NCI-H526 (cell line): ENCODE measurements around the gene KIF25.

Source experiments
- DNase-seq, 2 experiments: peaks; one replicate each; lab custom pipeline; 2025; lab: John Stamatoyannopoulos, UW

The KIF25 gene, protein sequence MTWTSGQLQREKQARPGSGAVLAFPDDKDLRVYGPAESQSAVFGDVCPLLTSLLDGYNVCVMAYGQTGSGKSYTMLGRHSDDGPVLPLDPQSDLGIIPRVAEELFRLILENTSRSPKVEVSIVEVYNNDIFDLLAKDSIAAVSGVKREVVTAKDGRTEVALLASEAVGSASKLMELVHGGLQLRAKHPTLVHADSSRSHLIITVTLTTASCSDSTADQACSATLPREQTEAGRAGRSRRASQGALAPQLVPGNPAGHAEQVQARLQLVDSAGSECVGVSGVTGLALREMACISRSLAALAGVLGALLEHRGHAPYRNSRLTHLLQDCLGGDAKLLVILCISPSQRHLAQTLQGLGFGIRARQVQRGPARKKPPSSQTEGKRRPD

DNA sequence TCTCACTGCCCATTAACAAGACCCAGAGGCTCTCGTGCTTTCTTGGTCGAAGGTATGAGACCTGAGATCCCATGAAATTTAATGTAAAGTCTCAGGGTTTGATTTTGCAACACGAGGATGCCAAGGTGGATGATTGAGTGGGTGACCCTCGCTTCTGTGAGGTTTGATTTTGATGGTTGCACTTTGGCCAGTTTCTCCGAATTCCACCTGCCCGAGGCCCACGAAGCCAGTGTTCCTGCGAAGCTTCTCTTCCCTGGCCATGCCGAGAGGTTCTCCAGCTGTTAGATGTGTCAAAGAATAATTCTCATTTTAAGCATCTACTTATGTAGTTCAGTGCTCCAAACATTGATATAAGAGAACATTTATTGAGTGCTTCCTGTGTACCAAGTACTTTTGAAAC is at the start of gene KIF25:
TSS of gene KIF25 (plus strand) at position 30 of the 400 bp plus-strand sequence. CDS start 31,915 bp downstream, outside the sequence.
- DNase-seq = peak in 1 of 2 experiments; percentile 22

DNA sequence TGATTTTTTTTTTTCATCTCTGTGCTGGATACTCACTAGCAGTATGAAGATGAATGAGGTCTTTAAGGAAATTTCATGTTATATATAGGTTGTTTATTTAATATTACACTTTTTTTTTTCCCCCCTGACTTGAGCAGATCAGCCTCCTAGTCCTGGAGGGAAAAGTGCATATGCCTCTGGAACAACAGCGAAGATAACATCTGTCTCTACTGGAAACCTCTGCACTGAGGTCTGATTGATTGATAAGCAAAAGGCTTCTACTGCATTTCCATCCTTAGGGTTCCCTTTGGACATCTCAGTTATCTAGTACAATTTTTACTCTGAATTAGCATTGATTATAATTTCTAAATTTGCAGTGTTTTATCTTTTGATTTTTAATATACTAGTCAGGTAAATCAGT is 49.8 kb upstream of the KIF25 start:
- no peak for DNase-seq

DNA sequence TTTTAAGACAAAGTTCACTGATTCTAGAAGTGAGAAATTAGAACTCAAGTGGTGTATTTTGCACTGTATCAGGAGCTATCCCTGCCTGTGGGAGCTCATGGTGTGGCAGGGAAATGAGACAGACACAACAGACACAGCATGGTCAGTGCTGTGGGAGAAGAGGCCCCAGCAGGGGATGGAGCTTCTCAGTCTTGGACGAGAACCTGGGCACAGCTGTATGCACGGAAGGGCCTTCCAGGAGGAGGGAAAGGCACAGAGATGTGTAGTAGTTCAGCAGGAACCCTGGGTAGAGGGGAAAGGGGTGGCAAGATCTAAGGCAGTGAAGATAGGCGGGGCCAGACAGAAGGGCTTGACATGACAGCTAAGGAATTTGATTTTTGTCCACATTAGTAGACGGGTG is 48.8 kb upstream of the KIF25 start:
- DNase-seq = no peak

DNA sequence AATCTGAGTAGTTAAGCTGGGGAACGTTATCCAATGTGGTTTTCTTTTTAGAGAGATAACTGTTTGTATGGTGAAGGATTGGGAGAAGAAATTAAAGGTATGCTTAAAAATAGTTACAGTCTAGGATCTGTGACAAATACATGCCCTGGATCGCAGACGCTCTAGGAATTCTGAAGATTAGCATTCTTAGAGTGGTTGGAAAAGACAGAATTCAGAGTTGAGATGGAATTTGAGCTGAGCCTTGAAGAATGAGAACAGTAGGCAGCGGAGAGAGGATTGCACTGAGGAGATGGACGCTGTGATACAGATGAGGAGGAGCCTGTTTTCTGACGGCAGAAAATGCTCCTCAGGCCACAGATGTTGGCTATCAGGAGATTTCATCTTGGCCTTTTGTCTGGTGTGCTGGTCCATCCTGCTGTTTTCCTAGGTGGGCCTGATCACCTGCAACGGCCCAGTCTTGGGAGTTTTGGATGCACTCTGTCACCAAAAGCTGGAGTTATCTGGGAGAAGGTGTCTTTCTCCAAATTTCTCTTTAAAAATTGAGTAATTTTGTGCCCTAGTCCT is 48.3 kb upstream of the KIF25 start:
- no peak for DNase-seq

DNA sequence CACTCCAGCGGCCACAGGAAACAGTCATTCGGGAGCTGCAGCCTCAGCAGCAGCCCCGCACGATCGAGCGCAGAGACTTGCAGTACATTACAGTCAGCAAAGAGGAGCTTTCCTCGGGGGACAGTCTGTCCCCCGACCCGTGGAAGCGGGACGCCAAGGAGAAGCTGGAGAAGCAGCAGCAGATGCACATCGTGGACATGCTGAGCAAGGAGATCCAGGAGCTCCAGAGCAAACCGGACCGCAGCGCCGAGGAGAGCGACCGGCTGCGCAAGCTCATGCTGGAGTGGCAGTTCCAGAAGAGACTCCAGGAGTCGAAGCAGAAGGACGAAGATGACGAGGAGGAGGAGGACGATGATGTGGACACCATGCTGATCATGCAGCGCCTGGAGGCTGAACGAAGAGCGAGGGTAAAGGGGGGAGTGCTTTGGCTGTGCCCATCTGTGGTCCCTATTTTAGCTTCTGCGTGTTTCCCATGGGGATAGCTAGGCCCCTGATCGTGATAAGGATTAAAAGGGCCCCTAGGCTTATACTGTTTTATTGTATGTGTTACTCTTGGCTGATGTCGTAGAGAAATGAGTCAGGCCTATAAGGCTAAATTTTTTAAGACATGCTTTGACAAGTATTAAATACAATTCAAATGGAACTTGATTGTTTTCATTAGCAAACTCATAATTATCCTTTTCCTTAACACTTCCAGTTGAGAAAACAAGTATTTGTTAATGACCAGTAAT is 45.5 kb upstream of the KIF25 start:
- no peak for DNase-seq

DNA sequence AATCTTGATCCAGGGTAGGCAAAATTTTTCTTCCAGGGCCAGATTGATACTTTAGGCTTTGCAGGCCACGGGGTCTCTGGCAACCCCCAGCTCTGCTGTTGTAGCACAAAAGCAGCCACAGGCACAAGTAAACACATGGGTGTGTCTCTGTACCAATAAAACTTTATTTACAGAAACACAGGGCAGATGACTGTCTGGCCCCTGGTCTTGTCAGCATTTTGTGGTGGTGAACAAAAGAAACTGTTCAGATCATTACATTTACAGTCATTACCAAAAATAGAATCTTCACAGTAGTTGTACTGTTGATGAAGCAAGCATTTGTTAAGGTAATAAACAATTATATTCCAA is 45.0 kb upstream of the KIF25 start:
- DNase-seq = no peak

DNA sequence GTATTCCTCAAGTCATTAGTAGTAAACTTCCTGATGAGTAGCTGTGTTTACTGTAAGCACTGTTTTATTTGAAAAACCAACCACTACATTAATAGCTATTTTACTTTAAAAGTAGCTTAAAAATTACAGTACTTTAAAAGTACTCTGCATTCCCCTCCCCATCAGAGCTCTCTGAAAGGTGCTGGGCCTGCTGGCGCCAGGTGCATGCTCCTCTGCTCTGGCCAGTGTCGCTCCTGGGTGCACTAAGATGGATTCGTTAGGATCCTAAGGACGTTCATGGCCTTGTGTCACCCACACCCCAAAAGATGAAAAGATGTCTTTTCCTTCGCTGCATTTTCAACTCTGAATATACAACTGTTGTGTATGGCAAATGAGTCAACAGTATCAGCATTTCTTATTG is 43.9 kb upstream of the KIF25 start:
- no peak for DNase-seq

DNA sequence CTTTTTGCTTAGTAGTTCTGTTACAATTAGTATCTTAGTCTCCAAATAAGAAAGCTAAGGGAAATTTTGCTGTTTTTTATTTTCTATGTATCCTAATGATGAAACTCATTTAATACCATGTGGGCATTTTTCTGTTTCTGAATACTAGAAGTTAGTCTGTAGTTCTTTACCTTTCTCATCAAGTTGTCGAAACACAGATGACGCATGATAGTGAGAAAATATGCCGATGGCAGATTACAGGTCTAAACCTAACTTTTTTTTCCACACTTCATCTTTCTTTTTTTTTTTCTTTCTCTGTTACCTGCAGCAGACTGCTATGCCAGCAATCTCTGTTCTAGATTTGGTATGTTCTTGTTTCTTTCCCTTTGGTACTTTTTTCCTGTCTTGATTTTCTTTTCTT is 43.3 kb upstream of the KIF25 start:
- DNase-seq = no peak

DNA sequence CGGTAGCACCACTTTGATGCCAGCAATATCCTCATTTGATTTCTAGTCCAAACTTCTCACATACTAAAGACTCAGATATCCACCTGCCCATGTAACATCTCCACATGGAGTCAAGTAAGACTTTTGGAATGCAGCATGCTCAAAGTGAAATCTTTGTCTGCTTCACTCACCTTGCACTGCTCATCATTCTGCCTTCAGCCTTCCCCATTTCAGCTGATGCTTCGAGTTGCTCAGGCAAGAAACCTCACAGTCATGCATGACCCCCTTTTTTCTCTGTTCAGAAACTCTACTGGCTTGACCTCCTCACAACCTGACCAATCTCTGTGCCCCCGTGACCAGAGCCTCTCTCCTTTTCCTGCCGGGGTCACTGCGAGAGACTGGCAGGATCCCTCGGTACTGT is 41.0 kb upstream of the KIF25 start:
- no peak for DNase-seq

DNA sequence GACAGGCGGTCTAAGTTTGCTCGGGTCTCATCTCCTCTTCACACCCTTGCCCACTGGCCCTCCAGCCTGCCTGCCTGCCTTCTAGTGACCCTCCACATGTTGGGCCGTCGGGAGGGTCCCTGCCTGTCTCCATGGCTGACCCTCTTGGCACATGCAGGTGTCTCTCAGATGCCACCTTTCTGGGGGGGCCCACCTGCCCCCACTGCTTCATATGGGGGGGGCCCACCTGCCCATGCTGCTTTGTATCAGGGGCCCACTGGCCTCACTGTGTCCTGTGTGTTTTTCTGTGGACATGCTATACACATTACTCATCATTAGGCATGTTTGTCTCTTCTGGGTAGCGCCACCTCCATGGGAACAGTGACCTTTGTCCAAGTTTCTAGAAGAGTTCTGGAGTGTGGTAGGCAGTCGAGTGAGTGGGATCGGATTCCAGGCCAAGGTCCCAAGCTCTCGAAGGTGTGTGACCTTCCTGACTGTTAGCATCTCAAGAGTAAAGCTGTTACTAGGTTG is 40.4 kb upstream of the KIF25 start:
- DNase-seq = no peak

DNA sequence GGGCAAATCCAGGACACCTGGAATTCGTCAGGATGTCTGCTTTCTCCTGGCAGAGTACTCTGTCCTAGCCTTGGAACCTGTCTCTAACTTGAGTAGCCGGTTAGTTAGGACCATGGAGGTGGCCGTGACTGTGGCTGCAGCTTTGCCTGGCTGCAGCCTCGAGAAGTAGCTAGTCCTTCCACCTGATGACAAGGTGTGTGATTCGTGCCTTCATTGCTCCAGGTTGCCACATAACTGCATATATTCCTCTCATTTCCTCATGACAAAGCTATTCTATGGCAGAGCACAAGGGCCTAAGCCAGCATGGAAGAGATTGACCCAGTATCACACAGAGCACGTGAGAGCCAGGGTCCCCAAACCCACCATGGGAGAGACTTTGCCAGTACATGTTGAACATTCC is 39.8 kb upstream of the KIF25 start:
- DNase-seq = no peak

DNA sequence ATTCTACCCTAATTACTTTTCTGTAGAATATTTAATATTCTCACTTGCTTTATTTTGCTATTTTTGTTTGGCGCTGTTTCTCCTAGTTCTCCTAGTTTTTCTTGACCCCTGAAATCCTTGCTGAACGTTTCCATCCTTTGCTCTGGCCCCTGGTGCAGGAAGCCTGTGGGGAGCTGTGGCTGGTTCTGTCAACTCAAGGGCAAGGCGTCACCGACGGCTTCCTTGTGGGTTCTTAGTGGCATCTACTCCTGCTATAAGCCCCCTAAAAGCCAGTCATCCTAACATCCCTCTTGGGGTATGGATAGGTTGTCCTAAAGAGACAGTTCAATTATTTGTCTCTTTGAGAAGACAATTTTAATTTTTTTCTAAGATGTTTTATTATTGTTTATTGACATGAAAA is 36.9 kb upstream of the KIF25 start:
- no peak for DNase-seq

DNA sequence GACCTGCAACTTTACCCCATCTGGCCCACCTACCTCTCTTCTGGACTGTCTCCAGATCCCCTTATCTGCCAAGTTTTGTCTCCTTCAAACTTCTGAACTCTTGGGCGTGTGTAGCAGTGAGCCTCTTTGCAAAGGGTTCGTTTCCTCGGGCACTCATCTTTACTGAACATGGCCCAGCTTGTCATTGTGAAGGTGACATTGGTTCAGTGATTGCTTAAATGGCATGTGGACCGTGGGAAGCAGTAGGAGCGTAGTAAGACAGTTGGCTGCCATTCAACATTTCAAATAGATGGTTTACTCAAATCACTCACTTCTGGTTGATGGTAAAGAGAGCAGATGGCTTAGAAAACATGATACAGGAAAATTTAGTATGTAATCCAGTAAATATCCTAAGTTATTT is 34.8 kb upstream of the KIF25 start:
- no peak for DNase-seq

DNA sequence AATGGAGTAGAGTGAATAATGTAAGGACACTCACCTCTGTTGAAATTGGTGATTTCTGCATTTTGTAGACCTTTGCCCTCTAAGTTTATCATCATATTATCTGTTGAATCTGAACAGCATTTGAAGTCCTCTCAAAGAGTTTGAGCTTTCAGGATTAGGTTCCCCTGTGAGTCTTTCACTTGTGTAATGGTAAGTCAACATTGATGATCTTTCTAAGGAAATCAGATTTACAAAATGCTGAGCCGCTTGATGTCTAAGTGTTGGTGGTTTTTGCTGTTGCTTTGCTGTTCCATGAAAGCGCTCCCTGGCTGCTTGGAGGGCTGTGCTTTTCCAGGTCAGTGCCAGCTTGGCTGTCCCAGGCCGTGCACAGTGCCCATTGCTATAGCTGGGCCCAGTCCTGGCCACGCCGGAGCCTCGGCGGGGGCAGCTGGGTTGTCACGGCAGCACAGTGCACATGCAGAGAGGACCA is 33.8 kb upstream of the KIF25 start:
- no peak for DNase-seq

DNA sequence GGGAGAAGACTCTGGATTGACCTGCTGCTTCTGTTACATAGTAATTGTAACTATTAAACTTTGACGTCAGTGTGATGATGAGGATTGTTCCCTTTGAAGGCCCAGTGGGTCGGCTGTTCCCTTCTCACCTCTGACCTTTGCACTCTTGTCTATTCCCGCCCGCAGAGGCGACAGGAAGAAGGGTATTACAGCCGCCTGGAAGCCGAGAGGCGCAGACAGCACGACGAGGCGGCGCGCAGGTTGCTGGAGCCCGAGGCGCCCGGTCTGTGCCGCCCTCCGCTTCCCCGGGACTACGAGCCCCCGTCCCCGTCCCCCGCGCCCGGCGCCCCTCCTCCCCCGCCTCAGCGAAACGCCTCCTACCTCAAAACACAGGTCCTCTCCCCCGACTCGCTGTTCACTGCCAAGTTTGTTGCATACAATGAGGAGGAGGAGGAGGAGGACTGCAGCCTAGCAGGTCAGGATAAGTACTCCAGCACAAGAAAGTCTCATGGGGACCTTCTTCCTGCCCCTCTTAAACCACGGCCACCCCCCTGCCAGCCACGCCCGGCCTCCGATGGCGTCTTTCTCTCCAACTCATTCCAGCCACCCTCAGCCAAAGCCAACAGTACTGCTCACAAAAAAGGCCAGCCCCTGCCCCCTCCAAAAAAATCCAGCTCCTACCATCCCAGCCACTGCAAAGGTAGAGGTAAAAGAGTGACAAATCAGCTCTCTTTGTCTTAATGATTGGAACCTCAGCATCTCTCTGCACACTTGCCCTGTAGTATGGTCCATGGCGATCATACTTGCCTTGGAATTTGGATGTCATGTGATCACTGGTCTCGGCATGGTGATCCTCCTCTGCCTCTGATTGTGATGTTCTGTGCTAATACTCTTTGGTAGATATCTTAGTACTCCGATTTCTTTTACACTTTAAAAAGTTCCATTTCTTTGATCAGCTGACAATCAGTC is 31.6 kb upstream of the KIF25 start:
- peak in 1 of 2 experiments; percentile 20 for DNase-seq

DNA sequence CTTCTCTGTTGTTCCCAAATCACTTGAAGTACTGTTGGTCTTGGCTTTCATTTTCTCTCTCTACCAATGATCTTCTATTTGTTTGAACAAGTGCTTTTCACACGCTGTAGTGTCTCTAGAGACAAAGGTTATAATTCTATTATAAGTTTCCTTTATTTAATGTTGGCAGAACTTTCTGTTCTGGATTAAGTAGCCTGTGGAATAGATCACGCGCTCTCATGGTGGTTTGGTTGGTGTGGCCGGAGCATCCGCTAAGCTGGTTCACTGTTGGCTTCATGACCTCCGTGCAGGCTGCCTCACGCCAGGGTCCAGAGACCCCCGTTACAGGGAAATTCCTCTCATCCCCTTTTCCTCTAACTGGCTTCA is 30.9 kb upstream of the KIF25 start:
- no peak for DNase-seq

DNA sequence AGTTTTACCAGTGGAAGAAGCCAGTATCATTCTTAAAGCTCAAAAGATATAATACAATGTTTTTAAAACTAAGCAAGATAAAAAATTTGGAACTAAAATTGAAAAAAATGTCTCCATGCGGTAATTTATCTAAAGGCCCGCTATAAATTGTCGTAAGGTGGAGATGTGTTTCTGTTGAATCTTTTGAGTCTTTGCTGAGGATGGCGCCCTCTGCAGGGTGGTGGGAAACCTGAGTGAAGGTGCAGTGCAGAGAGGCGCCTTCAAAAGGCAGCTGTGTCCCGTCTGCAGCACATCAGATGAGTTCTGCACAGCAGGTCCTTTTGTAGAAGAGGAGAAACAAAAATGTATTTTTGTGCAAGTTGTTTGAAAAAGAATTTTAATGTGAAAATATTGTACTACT is 29.4 kb upstream of the KIF25 start:
- peak in 1 of 2 experiments; percentile 57 for DNase-seq

DNA sequence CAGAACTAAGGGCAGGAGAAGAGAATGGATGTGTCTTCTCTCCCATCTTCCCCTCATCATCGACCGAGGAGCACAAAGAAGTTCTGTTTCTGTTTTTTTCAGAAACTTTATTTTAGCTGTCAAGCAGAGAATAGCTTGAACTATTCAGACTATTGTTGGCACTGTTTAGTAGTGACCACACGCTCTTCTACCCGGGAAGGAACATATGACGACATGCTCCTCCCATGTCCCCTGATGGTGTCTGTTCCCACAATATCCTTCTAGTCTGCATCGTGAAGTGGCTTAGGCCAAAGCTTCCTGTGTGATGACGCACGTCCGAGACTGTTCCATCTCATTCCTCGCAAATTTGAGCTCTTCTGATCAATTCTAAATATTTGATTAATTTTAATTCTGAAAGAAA is 27.2 kb upstream of the KIF25 start:
- no peak for DNase-seq

DNA sequence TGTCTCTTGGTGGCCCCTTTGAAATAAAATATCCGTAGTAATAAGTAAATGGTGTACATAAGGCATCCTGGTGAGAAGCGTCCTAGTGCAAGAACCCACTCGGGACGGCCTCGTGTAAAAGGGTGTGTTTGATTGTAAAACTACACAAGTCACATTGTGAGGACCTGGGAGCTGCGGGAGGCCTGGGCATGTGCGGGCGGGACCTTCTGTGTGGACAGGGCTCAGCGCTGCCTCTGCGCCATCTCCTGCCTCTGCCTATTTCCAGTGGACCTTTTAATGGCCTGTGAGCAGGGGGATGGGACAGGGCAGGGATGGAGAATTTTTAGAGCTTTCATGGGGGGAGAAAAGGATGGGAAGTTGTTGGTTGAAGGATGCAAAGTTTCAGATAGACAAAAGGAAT is 25.3 kb upstream of the KIF25 start:
- no peak for DNase-seq

DNA sequence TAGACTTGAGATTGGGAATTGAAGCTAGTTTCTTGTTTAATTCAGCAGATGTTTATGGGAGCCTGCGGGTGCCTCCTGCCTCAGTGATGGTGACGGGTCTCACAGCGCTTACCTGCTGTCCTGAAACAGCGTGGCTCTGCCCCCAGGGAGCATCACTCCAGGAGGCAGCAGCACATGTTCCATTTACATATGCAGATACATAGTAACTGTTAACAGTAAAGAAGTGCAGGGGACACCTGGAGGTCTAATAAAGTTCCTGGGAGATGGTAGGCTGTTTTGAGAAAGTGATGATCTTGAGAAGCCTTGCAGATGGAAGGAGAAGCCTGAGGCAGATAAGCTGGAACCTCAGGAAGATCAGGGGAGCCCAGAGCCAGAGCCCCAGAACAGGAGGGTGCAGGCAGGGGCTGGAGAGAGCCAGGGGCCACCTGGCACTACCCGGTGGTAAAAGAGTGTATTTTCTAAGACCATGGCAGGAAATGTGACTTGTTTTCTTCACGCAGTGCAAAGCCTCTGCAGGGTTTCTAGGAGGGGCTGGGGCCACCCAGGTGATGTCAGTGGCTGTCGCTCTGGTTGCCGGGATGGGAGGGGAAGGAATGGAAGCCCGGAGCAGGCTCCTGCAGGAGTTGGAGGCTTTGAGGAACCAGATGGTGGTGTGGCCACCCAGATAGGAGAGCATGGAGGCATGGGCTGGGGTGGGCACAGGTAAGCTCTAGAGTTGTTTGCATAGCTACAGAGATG is 24.2 kb upstream of the KIF25 start:
- peak; percentile 14 to 61 for DNase-seq

DNA sequence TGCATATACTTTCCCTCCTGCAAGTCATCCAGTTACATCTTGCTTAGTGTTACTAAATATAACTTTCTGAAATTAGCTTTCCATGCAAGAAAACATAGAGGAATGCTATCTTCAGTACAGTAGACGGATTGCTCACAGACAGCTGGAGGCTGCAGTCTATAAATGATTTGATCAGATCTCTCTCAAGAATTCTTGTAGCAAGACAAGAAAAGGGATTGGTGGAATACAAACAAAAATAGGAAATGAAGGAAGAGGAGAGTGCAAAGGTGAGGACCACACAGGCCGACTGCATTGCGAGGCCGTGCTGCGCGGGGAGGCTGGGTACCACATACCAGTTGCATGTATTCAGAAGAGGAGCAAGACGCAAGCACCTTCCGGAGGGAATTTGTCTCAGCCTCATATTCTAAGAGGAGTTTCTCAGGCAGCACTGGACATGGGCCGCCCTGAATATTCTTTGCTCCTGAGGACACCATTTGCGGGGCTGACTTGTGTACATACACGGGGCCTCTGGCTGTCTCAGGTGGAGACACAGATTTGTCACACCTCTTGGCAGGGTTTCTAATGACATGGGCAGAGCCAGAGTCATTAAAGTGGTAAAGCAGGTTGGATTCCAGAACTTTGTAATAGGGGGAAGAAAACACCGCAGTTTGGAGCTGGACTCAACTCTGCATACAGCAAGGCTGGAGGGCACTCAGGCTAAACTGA is 22.7 kb upstream of the KIF25 start:
- DNase-seq = no peak
